Fibroblast of skin of left quadriceps (primary cell): ENCODE results near the gene LMNTD2.
"Not testable (repeated sequence)": the region's sequence is repeated elsewhere in the genome, so short reads cannot be mapped to it uniquely, and the experiment has no call there.

Experiments used
- DNase-seq, 2 experiments: peaks; one replicate each; pipeline ENCODE4 v3.0.0-alpha.2; 2013; ENCODE audit warnings: low read depth in 2 of 2

Gene LMNTD2

GRCh38 chr11:587978-588380 lies 27.4 kb upstream of the LMNTD2 start:
- DNase-seq: no peak

- no peak for DNase-seq
Measured at GRCh38 chr11:587546-587945, 27.0 kb upstream of the LMNTD2 start.

DNA sequence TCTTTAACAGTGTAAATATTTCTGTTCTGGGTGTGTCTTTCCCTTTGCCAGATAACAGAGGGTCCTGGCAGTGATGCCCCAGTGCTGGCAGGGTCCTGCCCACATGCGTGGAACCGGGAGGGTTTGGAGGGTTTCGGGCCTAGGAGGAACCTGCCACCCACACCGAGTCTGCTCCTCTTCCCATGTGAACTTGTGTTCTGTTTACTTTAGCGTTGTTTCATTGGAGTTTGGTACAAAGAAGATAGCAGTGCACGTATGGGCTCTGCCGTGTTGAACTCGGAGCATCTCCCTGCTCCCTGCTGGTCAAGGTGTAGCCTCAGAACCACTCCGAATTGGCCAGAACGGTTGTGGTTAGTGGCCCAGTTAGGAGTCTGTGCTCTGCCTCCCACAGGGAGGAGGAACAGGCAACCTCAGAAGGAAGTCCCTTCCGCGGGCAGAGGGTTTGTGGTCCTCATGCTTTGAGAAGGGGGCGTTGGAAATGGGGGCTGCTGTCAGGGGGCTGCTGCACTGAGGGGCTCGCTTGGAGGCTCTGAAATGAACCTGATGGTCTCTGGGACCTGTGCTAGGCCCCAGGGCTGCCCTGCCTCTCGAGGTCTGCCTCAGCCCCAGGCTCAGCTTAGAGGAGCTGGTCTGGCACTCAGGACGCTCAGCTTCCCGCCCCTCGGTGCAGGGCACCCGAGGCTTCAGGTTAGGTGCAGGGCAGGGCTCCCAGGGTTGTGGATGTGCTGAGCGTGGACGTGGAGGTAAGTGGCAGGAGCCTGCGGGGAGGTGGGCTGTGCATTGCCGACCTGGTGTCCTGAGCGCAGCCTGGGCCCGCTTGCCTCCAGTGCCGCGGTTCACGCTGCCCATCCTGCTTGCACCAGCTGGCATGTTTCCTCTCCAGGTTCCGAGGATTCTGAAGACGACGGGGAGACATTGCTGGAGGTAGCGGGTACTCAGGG lies 26.1 kb upstream of the LMNTD2 start:
- DNase-seq: no peak

- no peak for DNase-seq
Measured at GRCh38 chr11:584287-584686, 23.7 kb upstream of the LMNTD2 start.

GRCh38 chr11:581752-582151 lies 21.2 kb upstream of the LMNTD2 start:
- DNase-seq: no peak

- DNase-seq: no peak
Measured at GRCh38 chr11:581342-581741, 20.8 kb upstream of the LMNTD2 start.

GRCh38 chr11:579830-580601 lies 19.5 kb upstream of the LMNTD2 start:
- no peak for DNase-seq

- no peak for DNase-seq
Measured at GRCh38 chr11:578276-579035, 17.9 kb upstream of the LMNTD2 start.

DNA sequence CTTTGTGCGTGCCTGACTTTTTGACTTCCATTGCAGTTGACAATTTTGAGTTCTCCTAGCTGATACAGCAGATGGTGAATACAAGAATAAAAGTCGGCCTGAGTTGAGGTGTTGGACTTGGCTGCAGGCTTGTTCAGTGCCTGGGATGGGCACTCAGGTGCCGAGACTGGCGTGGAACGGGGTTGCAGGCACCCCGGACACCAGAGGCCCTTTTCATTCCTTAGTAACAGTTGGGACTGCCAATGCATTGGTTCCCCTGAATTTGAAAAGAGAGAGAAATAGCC lies 17.0 kb upstream of the LMNTD2 start:
- no peak for DNase-seq

DNA sequence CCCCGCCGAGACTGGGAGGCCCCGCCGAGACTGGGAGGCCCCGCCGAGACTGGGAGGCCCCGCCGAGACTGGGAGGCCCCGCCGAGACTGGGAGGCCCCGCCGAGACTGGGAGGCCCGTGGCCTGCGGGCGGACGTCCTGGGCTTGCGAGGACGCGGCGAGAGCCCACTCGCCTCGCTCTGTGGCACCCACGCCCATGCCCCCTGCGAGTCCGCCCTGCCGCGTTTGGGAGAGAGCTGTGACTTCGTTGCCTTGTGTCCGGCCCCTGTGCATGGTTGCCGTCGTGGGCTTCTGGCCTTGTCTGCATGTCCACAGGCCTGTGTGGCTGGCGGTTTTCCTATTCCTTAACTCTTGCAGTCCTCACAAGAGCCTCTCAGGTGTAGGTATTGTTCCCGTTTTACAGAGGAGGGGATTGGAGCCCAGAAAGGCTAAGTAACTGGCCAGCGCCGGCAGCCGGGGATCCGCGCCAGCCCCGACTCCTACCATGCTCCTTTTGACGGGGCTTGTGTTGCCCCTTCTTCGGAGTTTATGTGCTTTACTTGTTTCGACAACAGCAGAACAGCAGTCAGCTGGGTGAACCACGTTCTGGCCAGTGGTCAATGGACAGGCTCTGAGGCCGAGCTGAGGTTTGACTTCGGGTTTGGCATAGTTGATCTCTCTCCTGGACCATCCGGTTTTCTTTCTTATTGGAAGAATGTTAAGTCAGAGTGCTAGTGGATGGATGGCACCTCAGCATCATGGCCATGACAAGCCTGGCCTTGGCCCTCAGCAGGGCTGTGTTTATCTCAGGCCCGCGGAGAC lies 16.5 kb upstream of the LMNTD2 start:
- DNase-seq: no peak

DNA sequence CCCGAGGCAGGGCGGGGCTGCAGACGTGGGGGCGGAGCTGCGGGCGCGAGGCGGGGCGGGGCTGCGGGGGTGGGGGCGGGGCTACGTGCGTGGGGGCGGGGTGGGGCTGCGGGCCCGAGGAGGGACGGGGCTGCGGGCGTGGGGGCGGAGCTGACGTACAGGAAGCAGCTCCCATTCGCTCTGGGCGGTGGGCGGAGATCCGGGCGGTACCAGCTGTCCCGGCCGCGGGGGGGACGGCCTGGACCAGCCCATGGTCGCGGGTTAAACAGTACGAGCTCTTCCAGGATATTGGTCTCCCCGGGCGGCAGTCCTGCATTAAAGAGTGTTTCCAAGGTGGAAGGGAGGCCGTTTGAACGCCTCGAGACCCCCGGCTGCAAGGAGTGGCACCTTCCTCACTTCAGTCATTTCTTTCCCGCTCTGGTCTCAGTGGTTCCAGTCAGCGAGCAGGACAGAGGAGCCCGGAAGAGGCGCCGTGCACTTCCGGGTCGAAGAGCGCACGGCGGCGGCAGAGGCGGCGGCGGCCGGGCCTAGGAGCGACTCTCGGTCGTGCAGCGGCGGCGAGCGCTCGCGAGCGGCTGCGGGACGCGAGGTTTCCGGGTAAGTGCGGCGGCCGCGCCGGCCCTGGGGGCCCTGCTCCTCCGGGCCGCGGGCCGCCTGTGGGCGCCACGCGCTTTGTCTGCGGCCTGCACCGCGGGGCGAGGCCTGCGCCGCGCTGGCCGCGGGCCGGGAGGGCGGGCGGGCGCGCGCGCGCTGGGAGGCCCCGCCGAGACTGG lies 15.6 kb upstream of the LMNTD2 start, which contains the start of gene PHRF1:
Gene PHRF1 (plus strand): TSS at position 475 of the 773 bp plus-strand sequence. CDS start 5,043 bp downstream, outside the sequence.
- peak; percentile 85 to 87 for DNase-seq

DNA sequence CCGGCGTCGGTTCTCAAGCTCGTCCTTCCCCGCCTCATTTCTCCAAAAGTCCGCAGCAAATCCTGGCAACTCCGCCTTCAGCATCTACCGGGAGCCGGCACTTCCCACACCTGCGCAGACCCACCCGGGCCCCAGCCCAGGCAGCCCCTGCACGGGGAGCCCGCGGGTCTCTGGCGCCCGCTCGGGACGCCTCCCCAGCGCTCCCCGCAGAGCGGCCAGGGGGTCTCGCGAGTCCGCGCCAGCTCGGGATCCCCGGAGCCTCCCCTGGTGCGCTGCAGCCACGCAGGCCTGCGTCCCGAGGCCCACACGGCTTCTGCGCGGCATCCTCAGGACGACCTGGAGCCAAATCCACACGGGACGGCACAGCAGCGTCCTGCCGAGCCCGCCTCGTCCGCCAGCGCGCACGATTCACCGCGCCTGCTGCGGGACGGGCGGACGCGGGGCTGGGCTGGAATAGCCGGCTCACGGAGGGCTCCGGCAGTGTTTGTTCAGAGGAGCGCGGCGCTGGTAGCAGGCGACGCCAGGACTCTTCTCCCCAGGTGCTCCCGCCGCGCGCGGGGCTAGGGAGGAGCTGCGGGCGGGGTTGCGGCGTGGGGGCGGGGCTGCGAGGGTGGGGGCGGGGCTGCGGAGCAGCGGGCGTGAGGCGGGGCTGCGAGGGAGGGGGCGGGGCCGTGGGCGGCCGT lies 14.9 kb upstream of the LMNTD2 start:
- DNase-seq: no peak

DNA sequence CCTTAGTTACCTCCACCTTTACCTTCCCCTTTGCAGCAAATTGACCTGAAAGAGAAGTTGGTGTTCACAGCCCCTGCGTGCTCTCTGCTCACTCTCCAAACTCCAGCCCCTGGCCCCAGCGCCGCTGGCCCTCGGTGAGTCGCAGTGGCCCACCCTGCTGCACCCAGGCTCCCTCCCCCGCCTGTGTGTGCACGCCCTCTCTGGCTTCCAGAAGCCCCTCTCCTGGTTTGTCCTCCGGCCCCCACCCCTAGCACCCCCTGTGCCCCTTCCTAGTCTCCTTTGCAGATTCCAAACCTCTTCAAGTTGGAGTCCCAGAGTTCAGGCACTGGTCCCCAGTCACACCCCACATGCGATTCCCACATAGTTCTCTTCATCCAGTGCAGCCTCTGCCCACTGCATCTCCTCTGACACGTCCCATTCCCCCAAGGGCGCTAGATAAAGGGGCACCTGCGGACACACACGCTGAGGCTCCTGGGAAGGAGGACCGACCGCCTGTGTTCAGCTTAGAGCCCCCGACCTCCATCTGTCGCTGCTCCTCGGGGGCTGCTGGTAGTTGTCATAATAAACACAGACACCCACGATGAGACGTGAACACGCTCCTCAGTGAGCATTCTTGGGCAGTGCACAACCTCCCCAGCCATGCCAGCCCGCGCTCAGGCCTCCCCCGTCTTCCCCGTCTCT lies 14.2 kb upstream of the LMNTD2 start:
- no peak for DNase-seq

- DNase-seq: not testable (repeated sequence)
Measured at GRCh38 chr11:574031-574570, 13.6 kb upstream of the LMNTD2 start.

- no peak for DNase-seq
Measured at GRCh38 chr11:573146-573759, 12.7 kb upstream of the LMNTD2 start.

GRCh38 chr11:571802-572185 lies 11.3 kb upstream of the LMNTD2 start:
- no peak for DNase-seq

- DNase-seq: no peak
Measured at GRCh38 chr11:569158-569885, 8.8 kb upstream of the LMNTD2 start.
